SK-N-SH treated with all-trans-retinoic acid at 6 μM for 48 hours (cell line): ENCODE results near the gene TAF4B.

Experiments used
- ARNTL ChIP-seq: fragments of 450-650 bp; formaldehyde crosslinking; IDR thresholded peaks from 2 replicates; pipeline ENCODE4 v1.5.0; 2020; ENCODE audit warnings: low read depth, mild to moderate bottlenecking, moderate library complexity, borderline replicate concordance
- CSDC2 ChIP-seq: fragments of 250-450 bp; sonication (Bioruptor Pico); IDR thresholded peaks from 2 replicates; pipeline ENCODE4 v1.5.0; 2020; ENCODE audit warnings: mild to moderate bottlenecking, moderate library complexity
- ESRRG ChIP-seq: fragments of 250-450 bp; sonication (Bioruptor Pico); IDR thresholded peaks from 2 replicates; pipeline ENCODE4 v1.6.1; 2021; ENCODE audit warnings: mild to moderate bottlenecking
- ISL1 ChIP-seq: fragments of 250-450 bp; sonication (Bioruptor Pico); IDR thresholded peaks from 2 replicates; pipeline ENCODE4 v2.1.2; 2022; ENCODE audit warnings: mild to moderate bottlenecking, moderate library complexity
- OSR1 ChIP-seq: fragments of 250-450 bp; sonication (Bioruptor Pico); IDR thresholded peaks from 2 replicates; pipeline ENCODE4 v1.8.0; 2022; ENCODE audit warnings: moderate library complexity, mild to moderate bottlenecking, inconsistent platforms
- PATZ1 ChIP-seq: fragments of 250-450 bp; sonication (Bioruptor Pico); IDR thresholded peaks from 2 replicates; pipeline ENCODE4 v1.8.0; 2020; ENCODE audit warnings: mild to moderate bottlenecking, moderate library complexity, borderline replicate concordance
- POU6F1 ChIP-seq: fragments of 250-450 bp; sonication (Bioruptor Pico); IDR thresholded peaks from 2 replicates; pipeline ENCODE4 v1.8.0; 2021; ENCODE audit warnings: low read depth, mild to moderate bottlenecking, moderate library complexity, borderline replicate concordance
- RARB ChIP-seq: fragments of 250-450 bp; sonication (Bioruptor Pico); IDR thresholded peaks from 2 replicates; pipeline ENCODE4 v1.8.0; 2021; ENCODE audit warnings: mild to moderate bottlenecking, moderate library complexity
- TOX ChIP-seq: fragments of 250-450 bp; sonication (Bioruptor Pico); IDR thresholded peaks from 2 replicates; pipeline ENCODE4 v1.8.0; 2021; ENCODE audit warnings: mild to moderate bottlenecking, moderate library complexity, borderline replicate concordance
- ZC3H10 ChIP-seq: fragments of 250-450 bp; sonication (Bioruptor Pico); IDR thresholded peaks from 2 replicates; pipeline ENCODE4 v1.5.1; 2021; ENCODE audit warnings: mild to moderate bottlenecking, moderate library complexity
- ZFP3 ChIP-seq: fragments of 250-450 bp; sonication (Bioruptor Pico); IDR thresholded peaks from 2 replicates; pipeline ENCODE4 v1.5.0; 2020; ENCODE audit warnings: mild to moderate bottlenecking, moderate library complexity
- ZFP30 ChIP-seq: fragments of 450-650 bp; formaldehyde crosslinking; IDR thresholded peaks from 2 replicates; pipeline ENCODE4 v1.5.0; 2022; ENCODE audit warnings: mild to moderate bottlenecking, moderate library complexity
- ZNF565 ChIP-seq: fragments of 450-650 bp; formaldehyde crosslinking; conservative IDR thresholded peaks from 2 replicates; pipeline ENCODE4 v1.5.0; 2020; ENCODE audit warnings: low read depth, mild to moderate bottlenecking, moderate library complexity
- ZNF8 ChIP-seq: fragments of 450-650 bp; formaldehyde crosslinking; IDR thresholded peaks from 2 replicates; pipeline ENCODE4 v1.5.0; 2020; ENCODE audit warnings: mild to moderate bottlenecking, moderate library complexity

GRCh38 chr18:26312199-26312598 is 86.0 kb downstream of the TAF4B start:
- TF ChIP-seq RARB (CRISPR knock-in tag) (no peak), ZFP30 (CRISPR knock-in tag) (no peak), PATZ1 (no peak), ESRRG (no peak), OSR1 (no peak), ZFP3 (CRISPR knock-in tag) (no peak), ARNTL (no peak), ZNF8 (CRISPR knock-in tag) (no peak), POU6F1 (no peak), TOX (CRISPR knock-in tag) (no peak), ISL1 (CRISPR knock-in tag) (no peak), CSDC2 (CRISPR knock-in tag) (no peak), ZNF565 (CRISPR knock-in tag) (no peak), ZC3H10 (CRISPR knock-in tag) (no peak)
